Smooth muscle cell of bladder (primary cell): ENCODE results near the gene FSTL4. TPM values are rescaled to one million over a fixed set of nuclear protein-coding genes. Genes with fewer than 3 reads are reported as not detected.

Experiments
- total RNA-seq: library from RNA; depleted of rRNA; stranded (reverse); fragments of >200 nt; gene quantifications from 2 replicates; pipeline ENCODE4 v1.2.3, GENCODE V29; 2014

The FSTL4 gene
- 0.09 and 0.43 TPM in 2 replicates for total RNA-seq

GRCh38 chr5:133612249-133612860 lies at the start of gene FSTL4:
FSTL4 (minus strand) TSS chr5:133612541.

